Endothelial cell (in vitro differentiated cells): ENCODE data around the gene INO80C. TPM values are rescaled to one million over a fixed set of nuclear protein-coding genes. Genes with fewer than 3 reads are reported as not detected.
A peak's percentile ranks its signal among the peaks of the same experiment; 100 is the strongest.

Source experiments
- DNase-seq: peaks from one replicate; pipeline ENCODE4 v3.0.0; 2021; ENCODE audit warnings: low spot score
- H3K27ac Mint-ChIP-seq: one replicate; pipeline ENCODE4 v1.8.0; 2021; ENCODE audit warnings: mixed read lengths, inconsistent platforms; ENCODE audit not compliant: unreplicated experiment
- H3K27me3 Mint-ChIP-seq: one replicate; pipeline ENCODE4 v1.8.0; 2021; ENCODE audit warnings: mild to moderate bottlenecking, moderate library complexity, mixed read lengths, inconsistent platforms; ENCODE audit not compliant: unreplicated experiment
- H3K36me3 Mint-ChIP-seq: one replicate; pipeline ENCODE4 v1.8.0; 2021; ENCODE audit warnings: mild to moderate bottlenecking, low read depth, mixed read lengths, inconsistent platforms; ENCODE audit not compliant: unreplicated experiment
- H3K4me1 Mint-ChIP-seq: one replicate; pipeline ENCODE4 v1.8.0; 2021; ENCODE audit warnings: mild to moderate bottlenecking, mixed read lengths, inconsistent platforms; ENCODE audit not compliant: unreplicated experiment
- H3K4me3 Mint-ChIP-seq: one replicate; pipeline ENCODE4 v1.8.0; 2021; ENCODE audit warnings: mild to moderate bottlenecking, mixed read lengths, inconsistent platforms; ENCODE audit not compliant: unreplicated experiment
- H3K9me3 Mint-ChIP-seq: one replicate; pipeline ENCODE4 v1.8.0; 2021; ENCODE audit warnings: mixed read lengths, inconsistent platforms; ENCODE audit not compliant: unreplicated experiment
- CTCF ChIP-seq: fragments of 200-600 bp; sonication (generic); IDR thresholded peaks from one replicate; pipeline ENCODE4 v1.5.0; 2021; ENCODE audit warnings: antibody characterized with exemption; ENCODE audit not compliant: unreplicated experiment
- total RNA-seq: library from RNA; stranded (reverse); fragmentation: NEBNext Ultra II Directional; extraction: Animal tissue kit (Norgen Biotek cat#: 25700); gene quantifications from one replicate; pipeline ENCODE4 v1.2.1, GENCODE V29; 2021; ENCODE audit not compliant: unreplicated experiment

The INO80C gene
- total RNA-seq, 1 donor from 2014 or later = 29.7 TPM

- no peak overlapping the region for H3K27ac Mint-ChIP-seq
- H3K27me3 Mint-ChIP-seq = peaks cover 2% of the 10 kb centered on the region
- peaks cover 3% of the 10 kb centered on the region for H3K36me3 Mint-ChIP-seq
- DNase-seq = no peak
- TF ChIP-seq CTCF = no peak
- no peak overlapping the region for H3K4me3 Mint-ChIP-seq
- no peaks in the 10 kb centered on the region for H3K9me3 Mint-ChIP-seq
- no peaks in the 10 kb centered on the region for H3K4me1 Mint-ChIP-seq
These were observed 22.9 kb downstream of the INO80C start for GRCh38 chr18:35474884-35475283.

GRCh38 chr18:35473562-35473961, 24.2 kb downstream of the INO80C start:
- no peak overlapping the region for H3K27ac Mint-ChIP-seq
- no peak overlapping the region for H3K4me3 Mint-ChIP-seq
- TF ChIP-seq CTCF = no peak
- H3K36me3 Mint-ChIP-seq = peaks cover 3% of the 10 kb centered on the region
- no peaks in the 10 kb centered on the region for H3K9me3 Mint-ChIP-seq
- DNase-seq = no peak
- H3K27me3 Mint-ChIP-seq = peaks cover 2% of the 10 kb centered on the region
- H3K4me1 Mint-ChIP-seq = peaks cover 2% of the 10 kb centered on the region

GRCh38 chr18:35470435-35470834, 27.3 kb downstream of the INO80C start:
- Mint-ChIP-seq H3K36me3 (peaks cover 3% of the 10 kb centered on the region), H3K4me1 (peaks cover 30% of the 10 kb centered on the region)
- no peak for TF ChIP-seq CTCF

GRCh38 chr18:35469725-35470124, 28.0 kb downstream of the INO80C start:
- no peak for TF ChIP-seq CTCF
- H3K4me1 Mint-ChIP-seq = peaks cover 33% of the 10 kb centered on the region
- DNase-seq = no peak
- no peak overlapping the region for H3K27ac Mint-ChIP-seq
- peaks cover 3% of the 10 kb centered on the region for H3K36me3 Mint-ChIP-seq
- no peak overlapping the region for H3K4me3 Mint-ChIP-seq
- H3K27me3 Mint-ChIP-seq = no peaks in the 10 kb centered on the region
- H3K9me3 Mint-ChIP-seq = no peaks in the 10 kb centered on the region

More at GRCh38 chr18:35470435-35470834, 27.3 kb downstream of the INO80C start:
- no peak for DNase-seq
- Mint-ChIP-seq H3K4me3 (no peak overlapping the region), H3K27me3 (no peaks in the 10 kb centered on the region), H3K27ac (no peak overlapping the region), H3K9me3 (no peaks in the 10 kb centered on the region)

- H3K9me3 Mint-ChIP-seq = no peaks in the 10 kb centered on the region
- no peak for TF ChIP-seq CTCF
- peaks cover 43% of the 10 kb centered on the region for H3K4me1 Mint-ChIP-seq
- no peaks in the 10 kb centered on the region for H3K27me3 Mint-ChIP-seq
- H3K36me3 Mint-ChIP-seq = peaks cover 3% of the 10 kb centered on the region
- no peak overlapping the region for H3K4me3 Mint-ChIP-seq
- peak overlapping the region; percentile 91 for H3K27ac Mint-ChIP-seq
- no peak for DNase-seq
These were observed 29.0 kb downstream of the INO80C start for GRCh38 chr18:35468711-35469110.
